Testis (tissue), 3 donors: ENCODE data around the gene RIPPLY3. TPM values are rescaled to one million over a fixed set of nuclear protein-coding genes. Genes with fewer than 3 reads are reported as not detected.
A peak's percentile ranks its signal among the peaks of the same experiment; 100 is the strongest.

Source experiments
- DNase-seq: peaks from one replicate; pipeline ENCODE4 v3.0.0-alpha.2; 2019
- H3K27ac ChIP-seq, 2 donors: fragments of 200-600 bp; sonication (generic); one replicate each; pipeline ENCODE4 v1.5.1; 2019
- H3K27me3 ChIP-seq: fragments of 200-600 bp; sonication (generic); one replicate; pipeline ENCODE4 v1.5.1; 2019
- H3K36me3 ChIP-seq: fragments of 200-600 bp; sonication (generic); one replicate; pipeline ENCODE4 v1.5.1; 2017; ENCODE audit warnings: low read depth; ENCODE audit errors: missing control alignments
- H3K4me1 ChIP-seq: fragments of 200-600 bp; sonication (generic); one replicate; pipeline ENCODE4 v1.5.1; 2019
- H3K4me3 ChIP-seq, 2 donors: fragments of 200-600 bp; sonication (generic); one replicate each; pipeline ENCODE4 v1.5.1; 2017 to 2019
- H3K9me3 ChIP-seq: fragments of 200-600 bp; sonication (generic); one replicate; pipeline ENCODE4 v1.5.1; 2017
- POLR2A ChIP-seq: fragments of 450-650 bp; IDR thresholded peaks from one replicate; pipeline ENCODE4 v1.6.1; 2017; ENCODE audit warnings: antibody characterized with exemption, mild to moderate bottlenecking, moderate library complexity
- WGBS, 2 donors: methylation state at CpG; one replicate each; pipeline ENCODE4 v1.1.5; 2018; 5-methylcytosine and 5-hydroxymethylcytosine counted together
- intact Hi-C: fragments of 100-400 bp; cut with DNase I; formaldehyde crosslinking; loops from one replicate; pipeline ENCODE4 v1.15.1; 2023; ENCODE audit warnings: low total_unique reads
- polyA plus RNA-seq: library from polyadenylated mRNA; stranded (reverse); fragments of 350-450 nt; fragmentation: Illumina TruSeq; extraction: RNeasy Lipid Tissue Mini Kit (QIAGEN cat#74804); gene quantifications from one replicate; pipeline ENCODE4 v1.2.3, GENCODE V29; 2014; ENCODE audit warnings: low read depth, low replicate concordance; ENCODE audit not compliant: insufficient read depth
- total RNA-seq, 2 donors: library from RNA; depleted of rRNA; stranded (reverse); fragments of >200 nt; gene quantifications; one replicate each; pipeline ENCODE4 v1.2.3, GENCODE V29; 2016
- TF ChIP-seq, protein P1 (sequence below), 3 experiments: fragments of 450-650 bp in 2 of 3; fragments of 200-600 bp in 1 of 3; sonication (generic) in 1 of 3; IDR thresholded peaks; one replicate each; pipeline ENCODE4 v1.5.1; 2016 to 2019; ENCODE audit warnings: antibody characterized with exemption in 3 of 3, mild to moderate bottlenecking in 2 of 3, moderate library complexity in 1 of 3

RIPPLY3 gene
- total and polyA plus RNA-seq, 3 donors from 2014 or later = 0.25 to 0.47 (median 0.31) TPM

DNA sequence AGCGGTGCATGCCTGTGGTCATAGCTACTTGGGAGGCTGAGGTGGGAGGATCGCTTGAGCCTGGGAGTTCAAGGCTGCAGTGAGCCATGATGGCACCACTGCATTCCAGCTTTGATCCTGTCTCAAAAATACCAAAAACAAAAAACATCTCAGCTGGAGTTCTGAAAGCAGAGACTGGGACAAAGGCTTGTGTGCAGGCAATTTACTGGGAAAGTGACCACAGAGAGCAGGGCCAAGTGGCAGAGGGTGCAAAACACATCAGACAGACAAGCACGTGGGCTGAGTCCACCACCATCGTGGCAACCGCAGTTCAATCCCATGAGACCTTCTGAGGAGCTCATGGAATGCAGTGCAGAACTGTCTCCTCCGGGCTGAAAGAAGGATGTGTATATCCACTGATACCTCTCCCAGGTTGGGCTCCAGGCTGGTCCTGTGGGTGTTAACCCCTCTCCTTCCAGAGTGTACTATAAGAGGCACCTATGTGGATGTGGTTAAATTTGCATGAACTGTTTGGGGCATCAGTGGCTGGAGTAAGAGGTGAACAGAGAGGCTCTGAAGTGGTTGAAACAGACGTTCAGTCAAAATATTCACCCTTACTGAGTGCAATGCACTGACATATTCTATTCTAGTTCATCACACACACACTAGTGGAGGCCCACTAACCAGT is 55.6 kb downstream of the RIPPLY3 start:
- Histone ChIP-seq H3K4me3 (no peak overlapping the region), H3K27ac (no peak overlapping the region), H3K9me3 (no peaks in the 10 kb centered on the region), H3K4me1 (no peaks in the 10 kb centered on the region), H3K36me3 (no peaks in the 10 kb centered on the region), H3K27me3 (no peaks in the 10 kb centered on the region)
- WGBS, 2 donors = 34 to 41% methylated on average over 7 of the region's 7 CpGs
- DNase-seq = no peak
- intact Hi-C loops = no loop called here
- no peak for TF ChIP-seq POLR2A
- TF ChIP-seq, protein P1, sequence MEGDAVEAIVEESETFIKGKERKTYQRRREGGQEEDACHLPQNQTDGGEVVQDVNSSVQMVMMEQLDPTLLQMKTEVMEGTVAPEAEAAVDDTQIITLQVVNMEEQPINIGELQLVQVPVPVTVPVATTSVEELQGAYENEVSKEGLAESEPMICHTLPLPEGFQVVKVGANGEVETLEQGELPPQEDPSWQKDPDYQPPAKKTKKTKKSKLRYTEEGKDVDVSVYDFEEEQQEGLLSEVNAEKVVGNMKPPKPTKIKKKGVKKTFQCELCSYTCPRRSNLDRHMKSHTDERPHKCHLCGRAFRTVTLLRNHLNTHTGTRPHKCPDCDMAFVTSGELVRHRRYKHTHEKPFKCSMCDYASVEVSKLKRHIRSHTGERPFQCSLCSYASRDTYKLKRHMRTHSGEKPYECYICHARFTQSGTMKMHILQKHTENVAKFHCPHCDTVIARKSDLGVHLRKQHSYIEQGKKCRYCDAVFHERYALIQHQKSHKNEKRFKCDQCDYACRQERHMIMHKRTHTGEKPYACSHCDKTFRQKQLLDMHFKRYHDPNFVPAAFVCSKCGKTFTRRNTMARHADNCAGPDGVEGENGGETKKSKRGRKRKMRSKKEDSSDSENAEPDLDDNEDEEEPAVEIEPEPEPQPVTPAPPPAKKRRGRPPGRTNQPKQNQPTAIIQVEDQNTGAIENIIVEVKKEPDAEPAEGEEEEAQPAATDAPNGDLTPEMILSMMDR (IDR thresholded peaks at IDR 0.05) = no peak

DNA sequence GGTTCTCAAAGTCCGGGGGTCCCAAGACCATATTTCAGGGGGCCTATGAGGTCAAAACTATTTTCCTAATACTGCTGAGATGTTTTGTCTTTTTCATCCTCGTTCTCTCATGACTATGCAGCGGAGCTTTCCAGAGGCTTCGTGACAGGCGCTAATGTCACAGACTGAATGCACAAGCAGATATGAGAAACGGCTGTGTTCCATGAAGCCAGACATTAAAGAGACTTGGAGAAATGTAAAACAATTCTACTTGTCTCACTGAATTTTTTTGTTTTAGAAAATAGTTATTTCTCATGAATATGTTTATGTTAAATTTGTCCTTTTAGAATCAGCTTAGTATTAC is 56.1 kb downstream of the RIPPLY3 start:
- no peak for DNase-seq
- TF ChIP-seq, protein P1 (IDR thresholded peaks at IDR 0.05) = no peak
- no peak for TF ChIP-seq POLR2A
- no peak overlapping the region for H3K4me3 ChIP-seq
- H3K9me3 ChIP-seq = no peaks in the 10 kb centered on the region
- no peaks in the 10 kb centered on the region for H3K4me1 ChIP-seq
- H3K27ac ChIP-seq = no peak overlapping the region
- intact Hi-C loops = no loop called here
- no peaks in the 10 kb centered on the region for H3K36me3 ChIP-seq
- WGBS, 2 donors = 86 to 89% methylated on average over 6 of the region's 6 CpGs
- no peaks in the 10 kb centered on the region for H3K27me3 ChIP-seq

DNA sequence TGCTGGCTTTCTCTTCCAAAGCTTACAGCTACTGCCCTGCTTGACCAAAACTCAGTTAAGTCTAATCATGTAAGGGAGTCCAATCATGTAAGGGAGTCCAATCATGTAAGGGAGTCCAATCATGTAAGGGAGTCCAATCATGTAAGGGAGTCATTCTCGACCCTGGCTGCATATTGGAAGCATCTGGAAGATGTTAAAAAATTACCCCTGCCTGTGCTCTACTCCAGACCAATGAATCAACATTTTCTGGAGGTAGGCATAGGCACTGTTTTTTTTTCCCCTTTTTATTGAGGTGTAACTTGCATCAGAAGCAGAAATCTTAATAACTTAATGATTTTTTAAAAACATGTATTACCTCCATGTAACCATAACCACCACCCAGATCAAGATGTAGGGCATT is 56.9 kb downstream of the RIPPLY3 start:
- Histone ChIP-seq H3K27me3 (no peaks in the 10 kb centered on the region), H3K4me1 (no peaks in the 10 kb centered on the region), H3K9me3 (no peaks in the 10 kb centered on the region), H3K27ac (no peak overlapping the region), H3K4me3 (no peak overlapping the region), H3K36me3 (no peaks in the 10 kb centered on the region)
- intact Hi-C loops = no loop called here
- 72 to 73% methylated on average over 1 of the region's 1 CpG for WGBS, 2 donors
- DNase-seq = no peak
- TF ChIP-seq POLR2A = no peak
- TF ChIP-seq, protein P1 (IDR thresholded peaks at IDR 0.05) = no peak

DNA sequence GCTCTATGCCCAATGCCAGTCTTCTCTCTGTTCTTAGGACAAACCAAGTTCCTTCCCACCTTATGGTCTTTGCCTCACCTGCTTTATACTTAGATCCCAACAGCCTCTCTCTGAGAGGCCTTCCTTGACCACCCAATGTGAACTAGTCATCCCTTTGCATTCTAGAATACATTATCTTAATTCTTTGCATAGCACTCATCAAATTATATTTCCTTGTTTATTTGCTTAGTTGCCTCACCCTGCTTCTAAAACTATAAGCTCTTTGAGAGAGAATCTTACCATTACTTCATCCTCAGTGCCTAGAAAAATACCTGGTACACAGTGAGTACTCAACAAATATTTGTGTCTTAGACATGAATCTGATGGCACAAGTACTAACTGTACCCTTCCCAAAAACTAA is 58.3 kb downstream of the RIPPLY3 start:
- DNase-seq = no peak
- no peak for TF ChIP-seq POLR2A
- TF ChIP-seq, protein P1 (IDR thresholded peaks at IDR 0.05) = no peak
- H3K9me3 ChIP-seq = no peaks in the 10 kb centered on the region
- no peaks in the 10 kb centered on the region for H3K36me3 ChIP-seq
- H3K27me3 ChIP-seq = no peaks in the 10 kb centered on the region
- intact Hi-C loops = no loop called here
- H3K27ac ChIP-seq = no peak overlapping the region
- H3K4me1 ChIP-seq = no peaks in the 10 kb centered on the region
- H3K4me3 ChIP-seq = no peak overlapping the region

DNA sequence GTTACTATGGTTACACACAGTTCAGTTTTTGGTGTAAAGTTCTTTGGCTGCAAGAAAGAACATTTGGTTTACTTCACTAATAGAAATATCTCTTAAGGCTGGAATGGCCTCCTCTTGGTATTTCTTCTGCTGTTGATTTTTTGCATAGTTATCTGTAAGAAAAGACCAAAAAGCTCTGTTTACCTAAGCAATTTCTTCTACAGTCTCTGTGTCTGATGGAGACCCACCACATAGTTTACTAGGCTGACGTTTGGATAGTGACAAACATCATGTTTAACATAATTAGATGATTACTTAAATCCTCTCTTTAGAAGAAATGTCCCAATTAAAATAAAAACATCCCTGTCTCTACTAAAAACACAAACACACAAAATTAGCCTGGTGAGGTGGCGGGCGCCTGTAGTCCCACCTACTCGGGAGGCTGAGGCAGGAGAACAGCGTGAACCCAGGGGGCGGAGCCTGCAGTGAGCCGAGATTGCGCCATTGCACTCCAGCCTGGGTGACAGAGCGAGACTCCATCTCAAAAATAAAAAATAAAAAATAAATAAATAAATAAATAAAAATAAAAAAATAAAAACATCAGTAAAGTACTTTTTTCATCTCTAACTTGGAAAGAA is 59.2 kb downstream of the RIPPLY3 start:
- intact Hi-C loops = no loop called here
- 73 to 75% methylated on average over 9 of the region's 9 CpGs for WGBS, 2 donors
- H3K4me1 ChIP-seq = no peaks in the 10 kb centered on the region
- DNase-seq = no peak
- H3K36me3 ChIP-seq = no peaks in the 10 kb centered on the region
- H3K27ac ChIP-seq = peak overlapping the region in 1 of 2 donors; percentile 28
- H3K27me3 ChIP-seq = no peaks in the 10 kb centered on the region
- TF ChIP-seq, protein P1 (IDR thresholded peaks at IDR 0.05) = no peak
- TF ChIP-seq POLR2A = no peak
- H3K9me3 ChIP-seq = no peaks in the 10 kb centered on the region
- H3K4me3 ChIP-seq = no peak overlapping the region
